ENCODE measurements around the gene PHLDB3.

DNA sequence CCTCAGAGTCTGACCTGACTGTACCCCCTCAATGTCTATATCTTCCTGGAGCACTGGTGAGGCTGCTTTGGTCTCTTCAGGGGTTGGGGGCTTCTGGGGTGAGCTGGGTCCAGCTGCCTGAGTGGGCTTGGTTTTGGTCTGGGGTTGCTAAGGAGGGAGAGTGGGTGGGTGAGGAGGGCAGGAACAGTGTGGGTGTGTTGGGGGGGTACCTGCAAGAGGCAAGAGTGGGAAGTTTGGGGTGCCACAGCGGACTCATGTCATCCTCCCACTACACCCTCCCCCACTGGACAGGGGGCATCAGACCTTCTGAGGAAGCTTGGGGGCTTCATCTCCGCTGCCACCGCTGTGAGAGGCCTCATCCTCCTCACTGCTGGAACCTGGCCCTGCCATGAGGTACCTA lies 42.0 kb upstream of the PHLDB3 start:
- TF ChIP-seq CTCF (conservative IDR thresholded peaks at IDR 0.05) (no peak), EZH2 (IDR thresholded peaks at IDR 0.05; ENCODE audit: low read depth) (no peak)
